HG03571 (cell line): ENCODE measurements around the gene ATF4.
"Not testable (repeated sequence)": the region's sequence is repeated elsewhere in the genome, so short reads cannot be mapped to it uniquely, and the experiment has no call there.

ENCODE experiments used
- ATAC-seq: cut with Tn5 transposase; IDR thresholded peaks from one replicate; pipeline ENCODE4 v1.9.1; 2021; ENCODE audit not compliant: unreplicated experiment

The ATF4 gene

GRCh38 chr22:39510529-39511149, 9.7 kb upstream of the ATF4 start:
- ATAC-seq, result no peak

DNA sequence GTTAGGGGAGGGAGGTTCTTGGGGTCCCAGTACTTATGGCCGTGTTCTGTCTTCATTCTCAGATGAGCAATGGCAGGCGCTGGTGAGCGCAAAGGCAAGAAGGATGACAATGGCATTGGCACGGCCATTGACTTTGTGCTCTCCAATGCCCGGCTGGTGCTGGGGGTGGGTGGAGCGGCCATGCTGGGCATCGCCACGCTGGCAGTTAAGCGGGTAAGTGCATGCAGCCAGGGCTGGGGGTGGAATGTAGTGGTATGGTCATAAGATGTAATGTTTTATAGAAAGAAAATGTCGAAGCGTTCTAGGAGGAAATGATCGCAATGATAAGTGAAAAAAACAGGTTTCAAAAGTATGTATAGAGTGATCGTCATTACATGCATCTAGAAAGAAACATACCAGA, 9.1 kb upstream of the ATF4 start:
- no peak for ATAC-seq

- ATAC-seq, result no peak
Measured at GRCh38 chr22:39512026-39512425, 8.3 kb upstream of the ATF4 start.

GRCh38 chr22:39513791-39514190, 6.6 kb upstream of the ATF4 start:
- ATAC-seq, result no peak

- no peak for ATAC-seq
Measured at GRCh38 chr22:39514373-39514973, 5.9 kb upstream of the ATF4 start.

DNA sequence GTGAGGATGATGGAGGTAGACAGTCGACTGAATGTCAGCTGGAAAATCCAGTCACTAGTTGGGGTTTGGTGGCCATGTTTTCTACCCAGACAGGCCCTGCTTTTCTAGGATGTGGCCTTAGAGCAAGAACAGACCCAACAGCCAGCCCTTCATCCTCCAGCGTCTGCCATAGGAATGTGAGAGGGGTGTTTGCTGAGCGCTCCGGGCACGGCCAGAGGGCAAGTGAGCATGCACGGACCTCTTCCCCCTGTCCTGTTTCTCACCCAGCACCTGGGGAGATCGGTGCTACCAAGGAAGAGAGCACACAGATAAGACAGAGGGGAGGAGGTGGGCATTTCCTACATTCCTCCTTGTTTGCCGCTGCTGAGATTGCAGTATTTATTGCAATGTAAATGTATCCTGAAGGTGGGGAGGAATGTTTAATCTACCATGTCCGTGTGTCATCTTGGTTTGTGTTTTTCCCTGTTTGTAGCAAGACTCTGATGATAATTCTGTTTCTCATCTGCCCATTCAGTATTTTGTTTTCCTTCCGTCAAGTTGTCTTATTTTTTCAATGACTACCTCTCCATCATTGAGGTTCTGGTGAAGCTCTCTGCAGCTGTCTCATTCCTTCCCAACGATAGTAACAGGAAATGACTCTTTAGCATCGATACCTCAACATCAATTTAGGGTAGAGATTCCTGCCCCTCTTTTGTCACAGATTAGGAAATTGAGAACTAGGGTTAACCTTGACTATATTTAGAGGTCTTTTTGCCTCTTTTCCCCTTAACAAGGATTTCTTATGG, 4.9 kb upstream of the ATF4 start:
- no peak for ATAC-seq

- ATAC-seq, result no peak
Measured at GRCh38 chr22:39517470-39517869, 2.9 kb upstream of the ATF4 start.

DNA sequence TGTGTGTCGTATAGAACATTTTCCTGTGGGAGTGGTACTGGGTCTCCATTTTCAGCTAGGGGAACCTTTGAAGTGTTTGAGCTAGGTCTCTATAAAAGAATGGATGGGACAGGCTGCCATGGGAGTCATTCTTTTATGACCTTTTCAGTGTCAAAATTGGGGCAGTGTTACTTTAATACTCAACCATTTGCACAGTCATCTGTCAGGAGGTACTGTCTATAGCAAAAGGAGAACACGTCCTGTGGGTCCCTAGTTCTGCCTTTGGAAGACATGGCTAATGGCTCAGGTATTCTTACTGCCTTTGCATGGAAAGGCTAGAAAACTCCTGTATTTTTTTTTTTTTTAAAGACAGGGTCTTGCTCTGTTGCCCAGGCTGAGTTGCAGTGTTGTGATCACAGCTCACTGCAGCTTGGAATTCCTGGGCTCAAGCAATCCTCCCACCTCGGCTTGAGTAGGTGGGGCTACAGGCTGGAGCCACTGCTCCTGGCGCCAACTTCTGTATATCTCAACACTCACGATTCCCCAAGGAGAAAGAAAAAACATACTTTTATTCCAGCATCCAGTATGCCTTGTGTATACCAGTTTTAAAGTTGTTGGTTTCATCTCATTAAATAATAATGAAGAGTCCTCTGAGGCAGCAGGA, 2.1 kb upstream of the ATF4 start:
- ATAC-seq, result no peak

DNA sequence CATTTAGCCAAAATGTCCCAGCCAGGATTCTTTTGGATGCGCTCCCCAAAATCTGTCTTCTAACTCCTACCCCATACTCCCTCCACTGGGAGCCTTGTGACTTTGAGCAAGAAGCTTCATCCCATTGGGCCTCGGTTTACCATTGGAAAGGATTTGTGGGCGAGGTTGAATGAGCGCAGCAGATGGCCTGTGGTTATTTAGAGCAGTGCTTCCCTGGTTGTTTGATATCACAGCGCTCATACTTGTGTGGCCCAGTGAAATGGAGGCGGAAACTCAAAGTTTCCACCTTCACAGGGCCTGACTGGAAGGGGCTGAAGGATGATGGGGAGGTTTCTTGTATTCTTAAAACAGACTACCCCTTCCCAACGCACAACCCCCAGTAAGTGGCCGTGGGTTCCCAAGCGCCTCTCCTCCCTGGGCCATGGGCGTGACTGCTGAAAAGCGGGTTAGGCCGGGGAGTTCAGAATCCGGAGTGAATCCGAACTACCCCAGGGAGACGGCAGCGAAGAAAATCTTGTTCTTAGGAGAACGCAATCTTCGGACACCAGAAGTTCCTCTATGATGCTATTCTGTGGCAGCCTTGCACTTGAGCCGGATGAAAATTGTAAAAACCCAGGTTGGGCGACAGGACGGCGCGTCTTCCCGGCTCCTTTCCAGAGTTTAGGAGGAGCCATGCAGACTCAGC, 1.2 kb upstream of the ATF4 start:
- ATAC-seq, result no peak

DNA sequence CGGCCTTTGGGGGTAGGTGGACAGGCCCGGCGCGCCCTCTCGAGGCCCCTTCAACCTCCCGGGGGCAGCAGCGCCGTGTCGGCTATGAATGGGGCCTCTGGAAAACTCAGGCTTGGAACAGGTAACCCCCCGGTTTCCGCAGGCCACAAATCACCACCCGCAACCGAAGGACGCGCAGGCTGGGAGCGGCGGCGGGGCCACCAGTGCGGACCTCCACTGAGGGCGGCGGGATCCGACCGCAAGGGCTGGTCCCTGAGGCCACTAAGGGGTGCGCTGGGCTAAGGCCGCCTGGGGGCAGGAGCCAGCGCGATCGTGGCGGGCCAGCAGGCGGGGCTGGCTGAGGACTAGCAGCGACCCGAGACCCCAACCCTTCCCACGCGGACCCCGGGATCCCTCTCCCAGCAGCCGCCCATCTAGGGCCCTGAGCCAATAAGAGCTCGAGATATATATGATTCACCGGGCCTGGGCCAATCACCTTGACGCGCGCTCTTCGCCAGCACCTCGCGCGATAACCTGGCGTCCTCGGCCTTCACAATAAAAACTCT, 609 bp upstream of the ATF4 start:
- peak; percentile 69 for ATAC-seq

DNA sequence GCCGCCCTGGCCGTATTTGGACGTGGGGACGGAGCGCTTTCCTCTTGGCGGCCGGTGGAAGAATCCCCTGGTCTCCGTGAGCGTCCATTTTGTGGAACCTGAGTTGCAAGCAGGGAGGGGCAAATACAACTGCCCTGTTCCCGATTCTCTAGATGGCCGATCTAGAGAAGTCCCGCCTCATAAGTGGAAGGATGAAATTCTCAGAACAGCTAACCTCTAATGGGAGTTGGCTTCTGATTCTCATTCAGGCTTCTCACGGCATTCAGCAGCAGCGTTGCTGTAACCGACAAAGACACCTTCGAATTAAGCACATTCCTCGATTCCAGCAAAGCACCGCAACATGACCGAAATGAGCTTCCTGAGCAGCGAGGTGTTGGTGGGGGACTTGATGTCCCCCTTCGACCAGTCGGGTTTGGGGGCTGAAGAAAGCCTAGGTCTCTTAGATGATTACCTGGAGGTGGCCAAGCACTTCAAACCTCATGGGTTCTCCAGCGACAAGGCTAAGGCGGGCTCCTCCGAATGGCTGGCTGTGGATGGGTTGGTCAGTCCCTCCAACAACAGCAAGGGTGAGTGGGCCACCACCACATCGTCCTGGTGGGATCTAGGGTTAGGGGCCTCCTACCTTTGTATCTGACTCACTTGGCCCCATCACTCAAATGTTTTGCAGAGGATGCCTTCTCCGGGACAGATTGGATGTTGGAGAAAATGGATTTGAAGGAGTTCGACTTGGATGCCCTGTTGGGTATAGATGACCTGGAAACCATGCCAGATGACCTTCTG, 934 bp downstream of the ATF4 start:
- peak; percentile 13 for ATAC-seq

DNA sequence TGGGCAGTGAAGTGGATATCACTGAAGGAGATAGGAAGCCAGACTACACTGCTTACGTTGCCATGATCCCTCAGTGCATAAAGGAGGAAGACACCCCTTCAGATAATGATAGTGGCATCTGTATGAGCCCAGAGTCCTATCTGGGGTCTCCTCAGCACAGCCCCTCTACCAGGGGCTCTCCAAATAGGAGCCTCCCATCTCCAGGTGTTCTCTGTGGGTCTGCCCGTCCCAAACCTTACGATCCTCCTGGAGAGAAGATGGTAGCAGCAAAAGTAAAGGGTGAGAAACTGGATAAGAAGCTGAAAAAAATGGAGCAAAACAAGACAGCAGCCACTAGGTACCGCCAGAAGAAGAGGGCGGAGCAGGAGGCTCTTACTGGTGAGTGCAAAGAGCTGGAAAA, 1.7 kb downstream of the ATF4 start:
- ATAC-seq, result not testable (repeated sequence)

DNA sequence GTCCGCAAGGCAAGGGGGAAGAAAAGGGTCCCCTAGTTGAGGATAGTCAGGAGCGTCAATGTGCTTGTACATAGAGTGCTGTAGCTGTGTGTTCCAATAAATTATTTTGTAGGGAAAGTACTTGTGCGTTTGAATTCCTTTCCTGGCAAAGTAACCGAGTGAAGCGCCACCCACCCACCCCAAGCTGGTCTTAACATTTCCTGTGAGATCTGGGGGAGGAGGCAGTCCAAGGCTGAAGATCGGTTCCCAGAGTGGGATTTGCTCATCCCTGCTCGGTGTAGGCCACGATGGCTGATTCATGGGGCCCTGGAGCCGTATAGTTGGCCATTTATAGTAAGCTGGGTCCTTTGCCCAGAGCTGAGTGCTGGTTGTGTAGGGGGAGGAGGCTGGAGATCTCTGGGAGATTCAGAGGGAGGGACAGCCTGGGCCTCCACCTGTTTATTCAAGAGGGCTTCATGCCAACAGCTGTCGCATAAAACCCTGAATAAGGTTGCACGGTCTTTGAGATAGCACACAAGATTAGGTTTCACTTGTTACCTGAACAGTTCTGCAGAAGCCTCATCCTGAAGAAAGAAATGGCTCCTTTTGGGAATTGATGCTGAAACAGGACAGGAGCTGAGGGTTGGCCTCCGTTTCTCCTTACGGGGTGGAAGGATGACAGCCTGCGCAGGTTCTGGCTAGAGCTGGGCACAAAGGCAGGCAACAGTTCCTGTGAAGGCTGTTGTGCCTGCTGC, 2.4 kb downstream of the ATF4 start:
- ATAC-seq, result no peak

- no peak for ATAC-seq
Measured at GRCh38 chr22:39524089-39524752, 3.9 kb downstream of the ATF4 start.

DNA sequence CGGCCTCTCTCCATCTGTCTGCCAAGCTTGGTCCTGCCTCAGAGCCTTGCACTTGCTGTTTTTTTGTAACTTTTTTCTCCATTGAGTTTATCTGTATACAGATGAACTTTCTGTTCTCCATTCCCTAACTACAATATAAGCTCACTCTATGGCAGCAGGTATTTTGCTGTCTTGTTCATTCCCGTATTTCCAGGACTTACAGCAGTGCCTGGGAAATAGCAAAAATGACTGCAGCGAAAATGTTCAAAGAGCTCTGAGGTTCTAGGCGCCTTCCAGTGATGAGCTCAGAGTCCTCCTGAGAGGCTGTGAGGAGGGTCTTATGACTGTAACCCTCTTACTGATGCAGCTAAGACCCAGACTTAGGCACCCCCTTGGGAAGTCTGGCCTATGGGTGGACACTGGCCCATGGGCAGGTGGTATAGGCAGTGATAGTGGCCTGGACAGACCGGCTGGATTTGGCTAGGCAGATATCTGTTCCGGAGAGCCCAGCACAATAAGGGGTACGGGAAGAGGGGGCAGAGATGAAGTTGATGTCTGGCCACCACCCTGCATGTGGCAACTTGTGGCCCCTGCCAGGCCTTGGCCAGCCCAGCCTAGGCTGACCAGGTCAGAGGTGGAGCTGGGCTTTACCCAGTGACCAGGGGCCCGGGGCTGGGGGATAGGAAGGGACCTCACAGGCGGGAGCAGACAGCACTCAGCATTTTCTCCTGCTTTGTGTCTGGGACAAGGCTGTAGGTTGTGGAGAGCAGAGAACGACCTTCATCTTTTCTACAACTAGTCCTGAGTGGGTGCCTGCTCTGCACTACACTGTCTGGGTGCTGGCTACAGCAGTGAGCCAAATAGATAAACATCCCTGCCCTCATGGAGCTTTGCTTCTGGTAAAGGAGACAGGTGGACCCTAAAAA, 4.6 kb downstream of the ATF4 start:
- no peak for ATAC-seq

GRCh38 chr22:39525658-39525975, 5.3 kb downstream of the ATF4 start:
- ATAC-seq, result no peak

DNA sequence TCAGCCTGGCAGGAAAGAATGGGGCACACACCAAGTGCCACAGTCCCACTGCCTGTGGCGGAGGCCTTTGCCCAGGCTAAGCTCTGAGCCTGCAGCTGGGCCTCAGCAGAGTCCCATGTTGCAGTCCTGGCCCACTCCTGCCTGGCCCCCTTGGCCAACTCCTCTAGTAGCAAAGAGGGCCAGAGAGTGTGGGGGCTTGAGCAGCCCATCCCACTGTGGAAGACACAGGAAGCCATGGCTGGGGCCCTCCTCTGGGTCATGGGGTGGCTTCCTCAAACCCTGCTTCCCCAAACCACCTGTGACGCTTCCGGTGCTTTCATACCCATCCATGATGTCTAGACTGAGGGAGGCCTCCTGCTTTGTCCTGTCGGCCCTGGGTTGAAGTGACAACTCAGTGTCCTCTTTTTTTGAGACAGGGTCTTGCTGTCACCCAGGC, 6.4 kb downstream of the ATF4 start:
- no peak for ATAC-seq

GRCh38 chr22:39527481-39527961, 7.2 kb downstream of the ATF4 start:
- ATAC-seq, result no peak
